Ishikawa (cell line): ENCODE data around the gene PPP6R3.

Experiments used
- CEBPB ChIP-seq: IDR thresholded peaks from 2 replicates; pipeline ENCODE4 v1.6.1; 2012
- CREB1 ChIP-seq: IDR thresholded peaks from 2 replicates; pipeline ENCODE4 v1.6.1; 2012; ENCODE audit warnings: low read depth
- EP300 ChIP-seq: IDR thresholded peaks from 2 replicates; pipeline ENCODE4 v1.6.1; 2012; ENCODE audit warnings: borderline replicate concordance
- MAX ChIP-seq: IDR thresholded peaks from 2 replicates; pipeline ENCODE4 v1.6.1; 2012
- NFIC ChIP-seq: IDR thresholded peaks from 2 replicates; pipeline ENCODE4 v1.6.1; 2012
- RAD21 ChIP-seq: IDR thresholded peaks from 2 replicates; pipeline ENCODE4 v1.6.1; 2012; ENCODE audit warnings: low read depth
- TAF1 ChIP-seq: IDR thresholded peaks from 2 replicates; pipeline ENCODE4 v1.6.1; 2012; ENCODE audit warnings: low read depth, mild to moderate bottlenecking
- TCF12 ChIP-seq: IDR thresholded peaks from 2 replicates; pipeline ENCODE4 v1.6.1; 2012; ENCODE audit warnings: low read depth
- YY1 ChIP-seq: IDR thresholded peaks from 2 replicates; pipeline ENCODE4 v1.6.1; 2012; ENCODE audit warnings: low read depth
- ZBTB7A ChIP-seq: IDR thresholded peaks from 2 replicates; pipeline ENCODE4 v1.6.1; 2012; ENCODE audit warnings: low read depth
- TF ChIP-seq, protein P1 (sequence below): IDR thresholded peaks from 2 replicates; pipeline ENCODE4 v1.6.1; 2012; ENCODE audit warnings: low read depth, mild to moderate bottlenecking

- no peak for TF ChIP-seq RAD21
- no peak for TF ChIP-seq CEBPB
- TF ChIP-seq, protein P1, sequence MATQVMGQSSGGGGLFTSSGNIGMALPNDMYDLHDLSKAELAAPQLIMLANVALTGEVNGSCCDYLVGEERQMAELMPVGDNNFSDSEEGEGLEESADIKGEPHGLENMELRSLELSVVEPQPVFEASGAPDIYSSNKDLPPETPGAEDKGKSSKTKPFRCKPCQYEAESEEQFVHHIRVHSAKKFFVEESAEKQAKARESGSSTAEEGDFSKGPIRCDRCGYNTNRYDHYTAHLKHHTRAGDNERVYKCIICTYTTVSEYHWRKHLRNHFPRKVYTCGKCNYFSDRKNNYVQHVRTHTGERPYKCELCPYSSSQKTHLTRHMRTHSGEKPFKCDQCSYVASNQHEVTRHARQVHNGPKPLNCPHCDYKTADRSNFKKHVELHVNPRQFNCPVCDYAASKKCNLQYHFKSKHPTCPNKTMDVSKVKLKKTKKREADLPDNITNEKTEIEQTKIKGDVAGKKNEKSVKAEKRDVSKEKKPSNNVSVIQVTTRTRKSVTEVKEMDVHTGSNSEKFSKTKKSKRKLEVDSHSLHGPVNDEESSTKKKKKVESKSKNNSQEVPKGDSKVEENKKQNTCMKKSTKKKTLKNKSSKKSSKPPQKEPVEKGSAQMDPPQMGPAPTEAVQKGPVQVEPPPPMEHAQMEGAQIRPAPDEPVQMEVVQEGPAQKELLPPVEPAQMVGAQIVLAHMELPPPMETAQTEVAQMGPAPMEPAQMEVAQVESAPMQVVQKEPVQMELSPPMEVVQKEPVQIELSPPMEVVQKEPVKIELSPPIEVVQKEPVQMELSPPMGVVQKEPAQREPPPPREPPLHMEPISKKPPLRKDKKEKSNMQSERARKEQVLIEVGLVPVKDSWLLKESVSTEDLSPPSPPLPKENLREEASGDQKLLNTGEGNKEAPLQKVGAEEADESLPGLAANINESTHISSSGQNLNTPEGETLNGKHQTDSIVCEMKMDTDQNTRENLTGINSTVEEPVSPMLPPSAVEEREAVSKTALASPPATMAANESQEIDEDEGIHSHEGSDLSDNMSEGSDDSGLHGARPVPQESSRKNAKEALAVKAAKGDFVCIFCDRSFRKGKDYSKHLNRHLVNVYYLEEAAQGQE: no peak
- TF ChIP-seq TCF12: no peak
- TF ChIP-seq EP300: no peak
- TF ChIP-seq CREB1: no peak
- TF ChIP-seq MAX: no peak
- no peak for TF ChIP-seq YY1
- TF ChIP-seq ZBTB7A: no peak
- no peak for TF ChIP-seq NFIC
- TF ChIP-seq TAF1: no peak
These were observed 120.9 kb downstream of the PPP6R3 start for GRCh38 chr11:68581439-68581838.
